Dendritic cell treated with granulocyte-macrophage colony-stimulating factor and Interleukin-4, amounts not matched to agents 40 ng/mL and 50 ng/mL, for 4 days (primary cell): Measurements from ENCODE around the gene FCER1G.
"Not testable (repeated sequence)": the region's sequence is repeated elsewhere in the genome, so short reads cannot be mapped to it uniquely, and the experiment has no call there.

Source experiments
- H3K27ac Mint-ChIP-seq: one replicate; pipeline ENCODE4 v1.8.0; 2022; ENCODE audit warnings: mild to moderate bottlenecking, mixed read lengths
- H3K27me3 Mint-ChIP-seq: one replicate; pipeline ENCODE4 v1.8.0; 2022; ENCODE audit warnings: mild to moderate bottlenecking, mixed read lengths
- H3K36me3 Mint-ChIP-seq: one replicate; pipeline ENCODE4 v1.8.0; 2022; ENCODE audit warnings: low read depth, mixed read lengths
- H3K4me1 Mint-ChIP-seq: one replicate; pipeline ENCODE4 v1.8.0; 2022; ENCODE audit warnings: low read depth, mixed read lengths
- H3K4me3 Mint-ChIP-seq: one replicate; pipeline ENCODE4 v1.8.0; 2022; ENCODE audit warnings: mild to moderate bottlenecking, moderate library complexity, mixed read lengths
- H3K9me3 Mint-ChIP-seq: one replicate; pipeline ENCODE4 v1.8.0; 2022; ENCODE audit warnings: mixed read lengths
- intact Hi-C: fragments of 100-400 bp; cut with micrococcal nuclease; formaldehyde crosslinking; loops from one replicate; pipeline ENCODE4 v1.15.0; 2022

The FCER1G gene

DNA sequence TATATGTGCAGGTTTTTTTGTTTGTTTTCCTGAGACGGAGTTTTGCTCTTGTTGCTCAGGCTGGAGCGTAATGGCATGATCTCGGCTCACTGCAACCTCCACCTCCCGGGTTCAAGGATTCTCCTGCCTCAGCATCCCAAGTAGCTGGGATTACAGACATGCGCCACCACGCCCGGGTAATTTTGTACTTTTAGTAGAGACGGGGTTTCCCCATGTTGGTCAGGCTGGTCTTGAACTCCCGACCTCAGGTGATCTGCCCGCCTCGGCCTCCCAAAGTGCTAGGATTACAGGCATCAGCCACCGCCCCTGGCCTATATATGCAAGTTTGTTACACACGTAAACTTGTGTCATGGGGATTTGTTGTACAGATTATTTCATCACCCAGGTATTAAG, 9.6 kb downstream of the FCER1G start:
- H3K27me3 Mint-ChIP-seq, H3K9me3 Mint-ChIP-seq, H3K4me3 Mint-ChIP-seq: not testable (repeated sequence)
- peaks cover 67% of the 10 kb centered on the region for H3K4me1 Mint-ChIP-seq
- H3K27ac Mint-ChIP-seq, result peak overlapping the region; percentile 94
- intact Hi-C loops, result loop anchor here (1.0 to 5.0 kb wide), 4 partner anchors 14 to 143 kb away; partner anchors contain the start of genes CFAP126 and SDHC
- H3K36me3 Mint-ChIP-seq, result peaks cover 70% of the 10 kb centered on the region

DNA sequence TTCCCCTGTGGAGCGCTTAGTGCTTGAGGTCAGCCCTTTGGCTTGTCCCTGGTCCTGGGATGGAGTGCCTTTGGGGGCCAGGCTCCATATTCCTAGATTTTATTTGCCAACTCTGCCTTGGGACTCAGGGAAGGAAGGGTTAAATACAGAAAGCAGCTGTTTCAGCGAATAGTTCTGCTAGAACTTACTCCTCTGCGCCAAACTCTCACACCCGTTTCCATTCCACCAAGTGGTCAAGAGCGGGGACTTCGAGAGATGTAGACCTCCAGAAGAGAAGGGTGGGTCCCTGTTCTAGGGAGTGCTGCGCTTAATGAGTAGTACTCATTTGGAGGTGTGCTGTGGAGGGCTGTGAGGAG, 10.1 kb downstream of the FCER1G start:
- Mint-ChIP-seq H3K4me3 (peak overlapping the region; percentile 35), H3K36me3 (peaks cover 70% of the 10 kb centered on the region), H3K4me1 (peaks cover 62% of the 10 kb centered on the region), H3K27ac (peak overlapping the region; percentile 94), H3K27me3 (no peaks in the 10 kb centered on the region), H3K9me3 (no peaks in the 10 kb centered on the region)
- intact Hi-C loops, result loop anchor here (1.0 to 5.0 kb wide), 4 partner anchors 14 to 142 kb away; partner anchors contain the start of genes CFAP126 and SDHC

DNA sequence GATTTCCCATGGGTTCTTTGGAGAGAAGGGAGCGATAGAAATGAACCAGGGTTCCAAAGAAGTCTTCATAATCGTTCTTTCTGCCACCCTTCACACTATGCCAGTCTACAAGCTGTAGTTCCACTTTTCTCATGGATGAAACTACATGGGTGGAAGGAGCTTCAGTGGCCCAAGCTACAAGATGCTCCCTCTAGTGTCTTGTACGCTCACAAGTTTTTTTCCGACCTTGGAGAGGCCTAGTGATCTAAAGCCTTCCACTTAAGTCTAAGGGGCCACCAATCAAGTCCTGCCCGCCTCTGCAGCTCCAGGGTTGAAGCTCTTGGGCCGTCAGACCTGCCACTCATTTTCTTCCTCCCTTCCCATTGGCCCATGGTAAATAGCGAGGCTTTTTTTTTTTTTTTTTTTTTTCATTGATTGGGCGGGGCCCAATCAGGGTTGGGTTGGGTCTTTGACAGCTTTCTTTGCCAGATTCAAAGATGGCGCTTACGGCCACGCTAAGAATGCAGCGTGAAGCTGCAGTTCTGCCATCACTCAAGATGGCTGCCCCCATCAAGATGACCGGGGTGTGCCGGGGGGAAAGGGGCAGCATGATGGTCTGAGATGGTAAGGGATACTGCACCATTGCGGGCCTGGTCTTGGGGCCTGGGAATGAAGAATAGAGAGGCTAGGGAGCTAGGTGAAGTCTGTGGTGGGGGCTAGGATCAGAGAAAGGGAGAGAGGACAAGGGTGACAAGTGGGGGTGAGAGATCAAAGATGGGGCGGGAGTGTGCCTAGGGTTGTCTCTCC, 10.6 kb downstream of the FCER1G start, which contains the start of gene TOMM40L:
Gene TOMM40L (plus strand): TSS at position 527 of the 786 bp plus-strand sequence. CDS start 430 bp downstream, outside the sequence.
- peak within 1 kb of the TSS; percentile 94 for H3K27ac Mint-ChIP-seq
- intact Hi-C loops, result loop anchor here (1.0 to 5.0 kb wide), 5 partner anchors 15 to 142 kb away; partner anchors contain the start of genes CFAP126 and SDHC
- no peaks in the 10 kb centered on the region for H3K27me3 Mint-ChIP-seq
- peak within 1 kb of the TSS; percentile 100 for H3K4me3 Mint-ChIP-seq
- no peaks in the 10 kb centered on the region for H3K9me3 Mint-ChIP-seq
- H3K4me1 Mint-ChIP-seq, result peaks cover 62% of the 10 kb centered on the region
- peaks cover 70% of the 10 kb centered on the region for H3K36me3 Mint-ChIP-seq

DNA sequence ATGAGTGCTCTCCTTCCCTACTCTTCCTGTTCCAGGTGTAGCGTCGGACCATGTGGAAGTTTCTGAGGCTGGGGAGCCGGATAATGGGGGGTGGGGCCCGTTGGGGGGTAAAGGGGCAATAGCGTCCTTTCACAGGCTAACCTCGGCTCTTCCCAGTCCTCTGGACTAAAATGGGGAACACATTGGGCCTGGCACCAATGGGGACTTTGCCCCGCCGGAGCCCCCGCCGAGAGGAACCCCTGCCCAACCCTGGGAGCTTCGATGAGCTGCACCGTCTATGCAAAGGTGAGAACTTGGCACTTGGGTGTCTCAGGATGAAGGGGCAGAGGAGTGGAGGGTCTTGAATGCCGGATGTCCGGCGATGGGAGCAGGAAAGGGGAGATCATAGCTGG, 11.2 kb downstream of the FCER1G start:
- no peaks in the 10 kb centered on the region for H3K27me3 Mint-ChIP-seq
- H3K27ac Mint-ChIP-seq, result peak overlapping the region; percentile 94
- no peaks in the 10 kb centered on the region for H3K9me3 Mint-ChIP-seq
- peaks cover 62% of the 10 kb centered on the region for H3K4me1 Mint-ChIP-seq
- H3K36me3 Mint-ChIP-seq, result peaks cover 70% of the 10 kb centered on the region
- intact Hi-C loops, result loop anchor here (2.0 to 5.0 kb wide), 3 partner anchors 64 to 141 kb away; partner anchors contain the start of genes CFAP126 and SDHC
- H3K4me3 Mint-ChIP-seq, result peak overlapping the region; percentile 100

DNA sequence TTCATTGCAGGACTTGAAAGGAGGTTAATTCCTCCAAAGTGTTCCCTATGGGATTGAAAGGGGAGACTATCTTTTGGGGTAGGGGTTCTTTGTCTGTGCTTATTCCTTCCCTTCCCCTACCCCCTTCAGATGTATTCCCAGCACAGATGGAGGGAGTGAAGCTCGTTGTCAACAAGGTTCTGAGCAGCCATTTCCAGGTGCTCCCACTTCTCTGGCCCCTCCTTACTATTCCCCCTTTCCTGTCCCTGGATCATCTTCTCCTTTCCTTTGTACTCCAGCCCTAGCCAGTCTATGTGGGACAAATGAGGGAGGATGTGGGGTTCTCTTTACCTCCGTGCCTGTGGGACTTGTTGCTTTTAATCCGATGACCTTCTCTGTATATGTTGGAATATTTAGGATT, 11.7 kb downstream of the FCER1G start:
- Mint-ChIP-seq H3K27ac (peak overlapping the region; percentile 94), H3K36me3 (peaks cover 66% of the 10 kb centered on the region), H3K4me1 (peaks cover 61% of the 10 kb centered on the region), H3K4me3 (peak overlapping the region; percentile 100), H3K27me3 (no peaks in the 10 kb centered on the region), H3K9me3 (no peaks in the 10 kb centered on the region)
- intact Hi-C loops, result loop anchor here (1.0 to 5.0 kb wide), 4 partner anchors 64 to 156 kb away; partner anchors contain the start of genes CFAP126 and SDHC

DNA sequence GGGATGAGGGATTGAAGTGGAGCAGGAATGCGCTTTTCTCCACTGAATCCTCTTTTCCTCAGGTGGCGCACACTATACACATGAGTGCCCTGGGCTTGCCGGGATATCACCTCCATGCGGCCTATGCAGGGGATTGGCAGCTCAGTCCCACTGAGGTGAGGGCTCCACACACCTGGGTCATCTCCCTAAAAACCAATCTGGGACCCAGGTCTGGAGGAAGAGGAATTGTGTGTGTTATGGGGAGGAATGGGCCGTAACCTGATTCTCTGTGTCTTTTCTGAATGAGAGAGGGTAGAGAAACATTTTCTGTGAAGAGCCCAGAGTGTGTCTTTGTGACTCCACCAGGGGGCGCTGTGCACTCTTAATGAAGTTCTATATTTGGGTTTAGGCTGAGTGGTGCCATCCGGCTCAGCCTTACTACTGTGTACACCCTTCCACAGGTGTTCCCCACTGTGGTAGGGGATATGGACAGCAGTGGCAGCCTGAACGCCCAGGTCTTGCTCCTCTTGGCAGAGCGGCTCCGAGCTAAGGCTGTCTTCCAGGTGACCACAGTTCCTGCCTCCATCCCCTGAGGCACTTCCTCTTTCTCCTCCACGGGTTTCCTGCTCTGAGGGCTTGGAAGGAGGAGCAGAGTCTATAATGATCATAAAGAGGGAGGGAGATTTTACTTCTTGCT, 12.2 kb downstream of the FCER1G start:
- H3K36me3 Mint-ChIP-seq, result peaks cover 61% of the 10 kb centered on the region
- peak overlapping the region; percentile 94 for H3K27ac Mint-ChIP-seq
- H3K27me3 Mint-ChIP-seq, result no peaks in the 10 kb centered on the region
- H3K4me1 Mint-ChIP-seq, result peaks cover 55% of the 10 kb centered on the region
- peak overlapping the region; percentile 61 for H3K4me3 Mint-ChIP-seq
- H3K9me3 Mint-ChIP-seq, result no peaks in the 10 kb centered on the region
- intact Hi-C loops, result loop anchor here (1.0 to 5.0 kb wide), 4 partner anchors 63 to 155 kb away; partner anchors contain the start of genes CFAP126 and SDHC

DNA sequence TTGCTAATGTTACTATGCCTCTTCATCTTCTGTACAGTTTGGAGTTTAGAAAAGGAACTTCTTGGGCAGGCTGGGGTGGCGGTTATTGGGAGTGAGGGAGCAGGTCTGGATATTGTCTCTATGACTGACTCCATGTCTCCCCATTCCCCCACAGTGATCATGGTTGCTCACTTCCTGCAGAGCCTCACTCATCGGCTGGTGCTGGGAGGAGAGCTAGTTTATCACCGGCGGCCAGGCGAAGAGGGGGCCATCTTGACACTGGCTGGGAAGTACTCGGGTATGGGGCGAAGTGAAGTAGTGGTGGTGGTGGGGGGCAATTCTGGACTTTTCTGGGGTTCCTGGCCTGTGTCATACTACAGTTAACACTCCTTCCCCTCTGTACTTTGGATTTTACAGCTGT, 12.9 kb downstream of the FCER1G start:
- Mint-ChIP-seq H3K36me3 (peaks cover 54% of the 10 kb centered on the region), H3K27ac (peak overlapping the region; percentile 94), H3K4me1 (peaks cover 49% of the 10 kb centered on the region), H3K27me3 (no peaks in the 10 kb centered on the region), H3K9me3 (no peaks in the 10 kb centered on the region), H3K4me3 (peak overlapping the region; percentile 61)
- intact Hi-C loops, result loop anchor here (5.0 kb wide), 2 partner anchors 84 to 139 kb away; partner anchors contain the start of genes CFAP126 and SDHC

DNA sequence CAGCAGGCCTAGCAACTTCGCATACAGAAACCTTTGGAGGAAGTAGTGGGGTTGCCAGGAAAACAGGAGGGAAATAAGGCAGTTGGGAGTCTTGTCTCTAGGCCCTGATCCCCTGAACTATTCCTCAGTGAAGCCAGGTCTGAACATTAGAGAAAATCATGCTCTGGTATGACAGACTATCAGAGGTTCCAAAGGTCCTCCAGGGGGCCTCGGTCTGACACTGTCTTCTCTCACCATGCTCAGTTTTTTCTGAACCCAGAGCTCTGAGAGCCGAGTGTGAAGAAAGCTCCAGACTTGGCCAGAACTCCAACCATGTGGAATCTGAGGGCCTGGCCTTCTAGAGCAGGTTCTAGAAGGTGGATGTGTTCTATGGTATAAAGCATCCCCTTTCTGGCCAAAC, 14.8 kb downstream of the FCER1G start:
- Mint-ChIP-seq H3K36me3 (peaks cover 42% of the 10 kb centered on the region), H3K27ac (no peak overlapping the region), H3K27me3 (peaks cover under 1% of the 10 kb centered on the region), H3K9me3 (no peaks in the 10 kb centered on the region), H3K4me1 (peaks cover 36% of the 10 kb centered on the region), H3K4me3 (no peak overlapping the region)
- intact Hi-C loops, result loop anchor here (5.0 kb wide), 2 partner anchors 82 to 137 kb away; partner anchors contain the start of genes CFAP126 and SDHC

DNA sequence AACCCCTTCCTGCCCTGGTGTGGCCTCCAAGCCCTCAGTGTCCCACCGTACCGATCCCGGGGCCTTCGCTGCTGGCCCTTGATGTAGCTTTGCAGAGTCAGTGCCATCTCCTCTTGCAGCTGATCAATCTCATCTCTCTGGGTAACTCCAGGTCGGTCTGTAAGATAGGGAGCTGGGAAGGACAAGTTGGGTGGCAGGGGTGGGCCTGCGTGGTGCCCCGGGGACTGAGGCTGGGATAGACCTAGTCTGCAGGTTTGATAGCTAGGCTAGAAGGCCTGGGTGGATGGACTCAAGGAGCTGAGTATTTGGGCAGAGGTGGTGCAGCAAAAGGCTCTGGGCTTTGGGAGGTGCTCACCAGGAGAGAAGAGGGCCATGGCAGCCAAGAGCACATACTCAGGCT, 15.7 kb downstream of the FCER1G start:
- Mint-ChIP-seq H3K4me1 (peaks cover 29% of the 10 kb centered on the region), H3K27me3 (peaks cover 4% of the 10 kb centered on the region), H3K9me3 (no peaks in the 10 kb centered on the region), H3K27ac (no peak overlapping the region), H3K36me3 (peaks cover 41% of the 10 kb centered on the region), H3K4me3 (no peak overlapping the region)
- intact Hi-C loops, result no loop called here

DNA sequence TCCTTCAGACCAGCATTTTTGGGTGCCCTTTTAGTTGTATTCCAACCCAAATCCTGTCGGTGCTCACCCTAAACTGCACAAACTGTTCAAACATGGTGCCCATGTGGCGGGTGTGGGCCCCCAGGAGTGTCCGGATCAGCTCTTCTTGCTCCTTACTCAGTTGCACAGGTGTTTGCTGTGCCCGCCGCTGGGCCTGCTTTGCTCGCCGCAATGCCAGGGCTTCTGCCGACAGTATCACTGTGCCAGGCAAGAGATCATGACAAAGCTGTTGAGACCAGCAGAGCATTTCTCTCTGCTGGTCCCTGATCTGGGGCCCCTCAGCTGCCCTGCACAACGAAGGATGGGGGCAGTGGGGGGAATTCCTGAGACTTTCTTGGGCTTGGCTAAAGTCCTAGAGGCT, 18.0 kb downstream of the FCER1G start:
- Mint-ChIP-seq H3K9me3 (no peaks in the 10 kb centered on the region), H3K36me3 (peaks cover 32% of the 10 kb centered on the region), H3K4me1 (peaks cover 6% of the 10 kb centered on the region), H3K4me3 (no peak overlapping the region), H3K27me3 (peaks cover 8% of the 10 kb centered on the region), H3K27ac (no peak overlapping the region)
- intact Hi-C loops, result no loop called here

DNA sequence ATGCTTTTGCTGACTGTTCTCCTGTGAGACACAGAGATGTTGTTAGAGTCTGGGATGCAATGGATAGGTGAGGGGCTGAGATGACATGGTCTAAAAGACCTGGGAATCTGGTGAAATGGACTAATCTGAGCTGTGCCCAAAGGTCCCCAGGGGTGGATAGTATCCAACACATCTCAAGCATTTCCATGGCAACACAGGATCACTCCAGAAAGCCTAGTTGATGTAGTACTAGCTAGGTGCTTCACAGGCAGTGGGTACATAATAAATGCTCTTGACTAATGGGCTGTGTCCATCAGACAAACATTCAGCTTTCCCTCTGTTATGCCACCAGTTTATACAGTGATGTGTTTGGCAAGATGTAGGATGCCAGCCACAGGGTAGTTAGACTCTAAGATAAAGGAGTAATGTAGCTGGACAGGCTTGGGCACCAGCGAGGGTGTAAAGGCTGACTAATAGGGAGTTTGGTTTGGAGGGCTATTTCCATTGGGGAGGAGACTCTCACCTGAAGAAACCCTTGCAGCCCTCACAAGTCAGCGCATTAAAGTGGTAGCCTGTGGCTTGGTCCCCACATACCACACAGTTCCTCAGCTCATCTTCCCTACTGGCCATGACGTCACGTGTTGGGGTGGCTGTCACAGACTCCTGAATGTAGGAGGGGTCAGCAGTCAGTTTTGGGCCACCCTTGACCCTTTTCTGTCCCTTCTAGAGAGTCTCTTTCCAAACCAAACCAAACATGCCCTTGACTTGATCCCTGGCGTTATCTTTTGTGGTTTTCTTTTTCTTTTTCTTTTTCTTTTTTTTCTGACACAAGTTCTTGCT, 21.1 kb downstream of the FCER1G start:
- Mint-ChIP-seq H3K27ac (no peak overlapping the region), H3K4me1 (no peaks in the 10 kb centered on the region), H3K4me3 (no peak overlapping the region), H3K9me3 (no peaks in the 10 kb centered on the region), H3K27me3 (peaks cover 10% of the 10 kb centered on the region), H3K36me3 (peaks cover 1% of the 10 kb centered on the region)
- intact Hi-C loops, result no loop called here

DNA sequence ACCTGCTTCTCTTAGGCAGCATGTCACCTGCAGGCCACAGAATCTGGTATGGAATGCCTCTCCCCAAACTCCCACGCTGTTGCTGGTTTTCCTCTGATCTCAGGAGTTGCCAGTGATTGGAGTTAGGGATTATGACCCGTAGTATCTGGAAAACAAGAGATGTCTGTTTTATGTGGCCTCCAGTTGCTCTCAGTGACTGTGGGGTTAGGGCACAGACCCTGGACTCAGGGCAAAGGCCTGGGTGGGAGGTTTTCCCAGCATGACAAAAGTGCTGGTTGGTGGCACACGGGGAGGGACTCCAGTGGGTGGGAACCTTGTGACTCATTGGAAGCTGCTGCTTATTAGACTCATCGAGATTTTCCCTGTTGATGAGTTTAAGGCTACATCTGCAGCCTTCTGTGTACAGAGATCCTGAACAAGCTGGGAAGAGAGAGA, 23.0 kb downstream of the FCER1G start, which contains the start of gene NR1I3:
Gene NR1I3 (minus strand): TSS at position 165 of the 435 bp plus-strand sequence. CDS start 1,638 bp downstream, outside the sequence.
- no peaks in the 10 kb centered on the region for H3K9me3 Mint-ChIP-seq
- no peak within 1 kb of the TSS for H3K27ac Mint-ChIP-seq

DNA sequence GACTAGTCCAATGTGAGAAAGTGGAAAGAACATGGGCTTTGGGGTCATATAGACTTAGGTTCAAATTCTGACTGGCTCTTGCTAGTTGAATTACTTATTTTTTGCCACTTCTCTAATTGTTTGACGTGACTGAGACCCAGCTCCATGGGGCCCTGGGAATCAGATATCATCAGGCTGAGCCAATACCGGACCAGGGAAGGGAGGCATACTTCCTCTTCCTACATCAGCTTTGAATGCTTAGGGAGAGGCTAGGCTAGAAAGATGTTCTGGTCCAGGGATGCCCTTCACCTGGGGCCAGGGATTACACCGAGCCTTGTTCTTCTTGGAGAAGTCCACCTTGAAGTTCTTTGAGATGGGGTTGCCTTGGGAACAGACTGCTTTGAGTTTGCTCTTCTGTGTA, 26.6 kb downstream of the FCER1G start:
- intact Hi-C loops, result no loop called here
- H3K4me3 Mint-ChIP-seq, result no peak overlapping the region
- H3K36me3 Mint-ChIP-seq, result no peaks in the 10 kb centered on the region
- peaks cover 5% of the 10 kb centered on the region for H3K27me3 Mint-ChIP-seq
- no peaks in the 10 kb centered on the region for H3K9me3 Mint-ChIP-seq
- H3K4me1 Mint-ChIP-seq, result peaks cover 9% of the 10 kb centered on the region
- H3K27ac Mint-ChIP-seq, result no peak overlapping the region

More for the DNA sequence above, 23.0 kb downstream of the FCER1G start, which contains the start of gene NR1I3:
- H3K36me3 Mint-ChIP-seq, result no peaks in the 10 kb centered on the region
- peaks cover 10% of the 10 kb centered on the region for H3K27me3 Mint-ChIP-seq
- peaks cover 9% of the 10 kb centered on the region for H3K4me1 Mint-ChIP-seq
- intact Hi-C loops, result no loop called here
- no peak within 1 kb of the TSS for H3K4me3 Mint-ChIP-seq
